A549 treated with dexamethasone at 1 μM for 4 hours (cell line): ENCODE measurements around the gene RSPH10B. TPM values are rescaled to one million over a fixed set of nuclear protein-coding genes. Genes with fewer than 3 reads are reported as not detected.

Source experiments
- total RNA-seq: library from RNA; stranded (reverse); fragments of 200-300 nt; extraction: Qiagen RNA extraction; gene quantifications from 5 replicates; pipeline ENCODE4 v1.2.3, GENCODE V29; 2022

RSPH10B gene
- 0.10 to 0.16 TPM (median 0.12 TPM) in 3 of 5 replicates, not detected in the others for total RNA-seq

DNA sequence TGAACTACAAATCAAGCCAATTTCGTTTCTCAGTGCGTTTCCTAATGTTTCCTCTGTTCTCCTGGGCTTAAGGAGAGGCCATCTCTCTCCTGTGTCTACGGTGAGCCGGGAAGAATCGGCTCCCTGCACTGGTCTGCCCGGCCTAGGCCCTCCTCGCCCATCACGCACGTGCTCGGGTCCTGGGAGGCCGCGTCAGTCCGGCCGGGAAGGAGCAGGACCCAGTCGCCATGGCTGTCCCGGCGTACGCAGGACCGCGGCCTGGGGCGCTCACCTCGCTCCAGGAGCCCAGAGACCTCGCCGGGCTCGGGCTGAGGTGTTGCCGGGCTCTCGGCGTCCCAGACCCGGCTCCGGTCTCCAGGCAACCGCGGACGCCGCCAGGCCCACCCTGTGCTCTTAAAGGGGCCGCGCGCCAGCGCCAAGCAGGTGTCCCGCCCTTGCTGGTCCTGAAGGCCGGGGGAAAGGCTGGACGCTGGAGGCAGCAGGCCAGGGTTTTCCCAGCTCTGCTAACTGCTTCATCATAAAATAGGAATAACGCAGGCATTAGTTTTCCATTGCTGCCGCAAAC is at the start of gene RSPH10B:
RSPH10B (minus strand) TSS at position 343 of the 565 bp plus-strand sequence. CDS start 3,573 bp downstream, outside the sequence.

DNA sequence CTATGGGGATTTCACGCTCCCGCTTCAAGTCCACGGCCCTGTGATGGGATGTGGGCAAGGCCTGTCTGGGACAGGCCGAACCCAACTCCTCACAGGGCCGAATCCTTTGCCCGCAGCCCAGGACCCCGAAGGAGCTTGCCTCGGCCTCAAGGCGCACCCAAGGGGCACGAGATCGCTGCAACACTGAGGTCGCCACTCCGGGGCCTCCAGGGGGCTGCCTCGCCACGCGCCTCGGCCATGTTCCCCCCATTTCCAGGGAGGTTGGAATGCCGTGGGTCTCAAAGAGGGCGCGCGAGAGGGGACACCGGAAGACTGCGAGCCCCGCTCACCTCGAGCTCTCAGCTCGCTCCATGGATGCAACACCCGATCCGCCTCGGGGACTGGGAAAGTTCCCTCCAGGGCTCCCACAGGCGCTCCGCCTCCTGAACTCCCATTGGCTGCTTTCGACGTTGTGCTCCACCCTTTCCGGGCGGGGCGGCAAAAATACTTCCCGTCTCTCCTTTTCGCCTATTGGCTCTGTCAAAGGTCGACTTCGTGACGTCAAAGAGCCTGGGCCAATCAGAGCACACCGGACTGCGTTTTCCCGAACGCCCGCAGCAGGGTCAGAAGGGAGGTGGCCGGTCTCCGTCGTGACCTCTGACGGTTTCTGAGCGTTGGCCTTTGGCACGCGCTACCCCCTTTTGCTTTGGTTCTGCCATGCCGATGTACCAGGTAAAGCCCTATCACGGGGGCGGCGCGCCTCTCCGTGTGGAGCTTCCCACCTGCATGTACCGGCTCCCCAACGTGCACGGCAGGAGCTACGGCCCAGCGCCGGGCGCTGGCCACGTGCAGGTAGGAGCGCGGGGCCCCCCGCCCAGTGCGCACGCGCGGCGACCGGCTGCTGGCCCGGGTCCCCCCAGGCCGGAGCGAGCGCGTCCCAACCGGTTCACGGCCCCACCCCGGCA is 38.5 kb upstream of the RSPH10B start, which contains the start of the genes AIMP2 and PMS2:
AIMP2 (plus strand) TSS at position 605 of the 944 bp plus-strand sequence; CDS start at position 697, 92 bp downstream.
PMS2 (minus strand) TSS at position 382 of the 944 bp plus-strand sequence; CDS start at position 352, 30 bp downstream.

DNA sequence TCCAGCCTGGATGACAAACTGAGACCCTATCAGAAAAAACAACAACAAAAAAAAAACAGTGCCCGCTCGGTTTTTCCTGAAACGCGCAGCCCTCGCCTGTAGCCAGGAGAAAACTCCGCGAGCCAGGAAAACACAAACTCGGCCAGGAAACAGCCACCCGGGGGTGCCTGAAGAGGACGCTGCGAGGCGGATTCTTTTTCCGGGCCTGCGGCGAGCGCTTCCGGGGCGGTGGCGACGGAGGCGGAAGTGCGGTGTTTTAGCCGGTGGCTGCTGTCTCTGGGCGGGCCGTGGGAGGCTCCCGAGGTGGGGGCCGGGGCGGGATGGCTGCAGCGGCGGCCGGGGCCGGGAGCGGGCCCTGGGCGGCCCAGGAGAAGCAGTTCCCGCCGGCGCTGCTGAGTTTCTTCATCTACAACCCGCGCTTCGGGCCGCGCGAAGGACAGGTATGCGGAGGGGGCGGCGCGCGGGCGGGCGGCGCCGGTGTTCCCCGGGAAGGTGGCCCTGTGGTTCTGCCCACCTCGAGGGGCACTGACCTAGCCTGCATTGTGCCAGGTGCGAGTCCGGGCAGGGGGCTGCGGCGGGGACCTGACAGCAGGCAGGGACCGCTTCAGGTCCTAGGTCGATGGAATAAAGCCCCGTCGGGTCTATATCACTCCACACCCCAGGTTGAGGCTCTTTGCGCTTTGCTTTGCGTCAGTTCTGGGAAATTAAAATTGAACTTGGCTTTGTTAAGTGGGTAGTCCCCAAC is 71.8 kb downstream of the RSPH10B start, which contains the start of gene CCZ1:
CCZ1 (plus strand) TSS at position 254 of the 745 bp plus-strand sequence; CDS start at position 321, 67 bp downstream.

Other genes with a start within 250 kb of the RSPH10B start
- 18.7 to 26.9 TPM (median 24.8 TPM) in 5 replicates for gene RNF216, start 189.0 kb downstream of the RSPH10B start, total RNA-seq
- gene OCM, start 89.9 kb downstream of the RSPH10B start, total RNA-seq: not detected in 5 replicates
- gene CCZ1, start 72.0 kb downstream of the RSPH10B start, total RNA-seq: 72.6 to 77.0 TPM (median 75.5 TPM) in 5 replicates
- gene PMS2, start 38.4 kb upstream of the RSPH10B start, total RNA-seq: 11.5 to 15.4 TPM (median 14.1 TPM) in 5 replicates
- 77.8 to 91.5 TPM (median 85.4 TPM) in 5 replicates for gene AIMP2, start 38.6 kb upstream of the RSPH10B start, total RNA-seq
- gene ANKRD61, start 60.7 kb upstream of the RSPH10B start, total RNA-seq: 0.26 to 0.97 TPM (median 0.67 TPM) in 5 replicates
- gene EIF2AK1, start 88.5 kb upstream of the RSPH10B start, total RNA-seq: 65.2 to 89.4 TPM (median 80.4 TPM) in 5 replicates
- gene USP42, start 134.3 kb upstream of the RSPH10B start, total RNA-seq: 6.4 to 9.5 TPM (median 8.4 TPM) in 5 replicates